GM19328 (cell line): ENCODE data around the gene HJURP.

Source experiments
- ATAC-seq: cut with Tn5 transposase; IDR thresholded peaks from one replicate; pipeline ENCODE4 v1.9.1; 2021; ENCODE audit warnings: mild to moderate bottlenecking, moderate library complexity; ENCODE audit not compliant: unreplicated experiment

HJURP gene

GRCh38 chr2:233816771-233817170, 37.6 kb downstream of the HJURP start:
- ATAC-seq: no peak

GRCh38 chr2:233816334-233816733, 38.0 kb downstream of the HJURP start:
- ATAC-seq: no peak

GRCh38 chr2:233815861-233816260, 38.5 kb downstream of the HJURP start:
- ATAC-seq: no peak

GRCh38 chr2:233814056-233814835, 40.1 kb downstream of the HJURP start:
- no peak for ATAC-seq

DNA sequence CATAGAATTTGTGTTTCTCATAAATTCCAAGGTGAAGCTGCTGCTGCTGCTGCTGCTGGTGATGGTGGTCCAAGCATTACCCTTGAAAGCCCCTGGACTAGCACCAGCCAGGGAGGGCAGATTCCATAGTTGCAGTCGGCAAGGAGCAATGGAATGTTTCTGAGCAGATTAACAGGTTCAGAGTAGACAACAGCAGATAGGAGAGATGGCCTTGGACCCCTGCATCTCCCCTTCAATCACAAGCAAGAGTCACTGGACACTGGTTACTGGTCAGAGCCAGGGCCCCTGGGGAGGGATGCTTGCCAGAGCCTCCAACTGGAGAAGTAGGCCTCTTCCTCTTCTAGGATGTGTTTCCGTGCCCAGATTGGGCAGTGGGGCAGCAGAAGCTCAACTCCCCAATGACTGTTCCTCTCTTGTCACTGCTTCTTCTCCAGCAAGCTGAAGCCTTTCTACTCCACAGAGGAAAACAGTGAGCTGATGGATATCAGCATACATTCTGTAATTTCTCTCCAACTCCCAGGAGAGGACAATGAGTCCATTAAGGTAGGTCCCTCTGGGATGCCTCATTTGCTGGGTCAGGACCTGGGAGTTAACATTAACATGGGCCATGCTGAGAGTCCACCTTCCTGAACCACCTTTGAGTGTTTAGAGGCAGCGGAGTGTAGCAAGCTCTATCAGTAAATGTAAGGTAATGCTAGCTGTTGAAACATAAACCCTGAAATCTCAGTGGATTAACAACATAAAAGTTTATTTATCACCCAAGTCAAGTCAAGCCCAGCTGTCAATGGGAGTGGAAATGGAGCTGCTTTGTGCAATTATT, 40.9 kb downstream of the HJURP start:
- no peak for ATAC-seq

- ATAC-seq: no peak
Measured at GRCh38 chr2:233811732-233812131, 42.6 kb downstream of the HJURP start.

GRCh38 chr2:233811087-233811486, 43.2 kb downstream of the HJURP start:
- ATAC-seq: no peak

GRCh38 chr2:233810385-233810784, 44.0 kb downstream of the HJURP start:
- ATAC-seq: no peak

DNA sequence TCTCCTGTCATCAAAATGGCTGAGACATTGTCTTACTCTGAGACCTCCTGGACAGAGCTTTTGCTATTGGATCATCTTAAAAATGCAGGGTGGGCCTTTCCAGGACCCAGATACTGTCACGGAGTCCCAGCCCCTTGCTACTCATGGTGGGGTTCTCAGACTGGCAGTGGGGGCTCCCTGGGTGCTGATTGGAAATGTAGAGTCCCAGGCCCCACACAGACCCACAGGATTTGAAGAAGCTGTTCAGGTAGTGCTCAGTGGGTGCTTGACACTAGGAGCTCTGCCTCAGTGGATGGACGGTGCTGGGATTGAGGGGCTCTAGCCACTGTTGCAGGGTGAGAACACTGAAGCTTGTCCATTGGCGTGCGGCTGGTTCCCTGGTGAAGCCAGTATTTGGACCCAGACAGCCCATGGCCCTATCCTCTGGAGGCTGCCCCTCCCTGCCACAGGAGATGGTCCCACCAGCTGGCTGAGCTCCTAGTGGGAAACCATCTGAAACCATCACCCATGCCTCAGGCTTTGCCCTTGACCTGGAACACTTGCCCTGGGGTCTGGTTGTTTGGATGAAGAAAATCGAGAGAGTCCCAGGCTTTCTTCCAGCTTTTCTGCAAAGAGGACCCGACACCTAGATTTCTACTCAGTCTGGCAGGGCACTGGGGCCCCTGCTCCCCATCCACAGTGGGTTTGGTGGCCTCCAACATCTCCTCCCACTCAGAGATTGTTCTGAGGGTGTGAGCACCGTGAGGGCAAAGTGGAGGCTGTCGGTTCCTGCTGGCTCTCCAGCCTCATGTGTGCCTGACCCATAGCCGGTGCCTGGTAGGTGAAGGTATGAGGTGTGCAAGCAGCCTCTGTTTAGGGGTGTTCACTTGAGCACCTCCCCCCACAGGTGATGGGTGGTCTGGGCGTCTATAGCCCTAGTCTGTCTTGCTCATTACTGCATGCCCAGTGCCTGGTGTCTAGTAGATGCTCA, 46.1 kb downstream of the HJURP start:
- ATAC-seq: no peak

DNA sequence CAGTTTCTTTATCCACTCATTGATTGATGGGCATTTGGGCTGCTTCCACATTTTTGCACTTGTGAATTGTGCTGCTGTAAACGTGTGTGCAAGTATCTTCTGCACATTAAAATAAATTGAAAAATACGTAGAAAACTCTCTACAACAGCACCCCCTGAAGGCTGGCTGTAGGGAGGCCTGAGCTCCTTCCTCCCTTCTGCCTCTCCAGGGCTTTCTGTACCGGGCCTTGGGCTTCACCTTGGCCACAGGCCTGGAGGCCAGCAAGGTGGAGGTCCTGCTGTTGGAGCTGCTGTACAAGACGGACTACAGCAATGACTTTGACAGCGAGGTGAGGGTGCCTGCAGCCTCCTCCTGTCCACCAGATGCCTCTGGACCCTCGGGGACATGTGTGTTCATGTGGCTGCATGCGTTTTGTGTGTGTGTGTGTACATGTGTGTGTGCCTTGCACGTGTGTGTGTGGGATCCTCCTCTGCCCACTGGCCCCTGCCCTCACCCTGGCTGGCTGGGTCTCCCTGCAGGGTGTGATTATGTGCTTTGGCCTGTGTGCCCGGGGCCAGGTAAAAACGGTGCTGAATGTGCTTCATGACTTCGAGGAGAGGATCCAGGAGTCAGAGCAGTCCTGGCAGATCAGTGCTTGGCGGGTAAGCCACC, 47.0 kb downstream of the HJURP start:
- no peak for ATAC-seq

DNA sequence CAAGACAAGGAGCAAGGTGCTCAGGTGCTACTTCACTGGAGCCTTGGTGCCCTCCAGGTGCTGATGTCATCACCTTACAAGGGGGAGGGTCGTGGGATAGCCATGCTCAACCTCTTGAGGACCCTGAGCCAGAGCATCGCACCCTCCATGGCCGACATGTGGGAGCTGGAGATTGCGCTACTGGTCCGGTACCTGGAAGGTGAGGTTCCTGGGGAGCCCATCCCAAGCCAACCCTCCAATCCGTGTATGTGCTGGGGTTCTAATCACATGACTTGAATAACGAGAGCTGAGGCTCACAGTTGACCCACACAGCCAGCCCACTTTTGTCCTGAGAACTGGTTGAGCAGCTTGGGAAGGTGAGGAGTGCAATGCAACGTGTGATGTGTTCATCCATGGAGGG, 50.3 kb downstream of the HJURP start:
- ATAC-seq: no peak

- no peak for ATAC-seq
Measured at GRCh38 chr2:233803292-233803911, 50.9 kb downstream of the HJURP start.

DNA sequence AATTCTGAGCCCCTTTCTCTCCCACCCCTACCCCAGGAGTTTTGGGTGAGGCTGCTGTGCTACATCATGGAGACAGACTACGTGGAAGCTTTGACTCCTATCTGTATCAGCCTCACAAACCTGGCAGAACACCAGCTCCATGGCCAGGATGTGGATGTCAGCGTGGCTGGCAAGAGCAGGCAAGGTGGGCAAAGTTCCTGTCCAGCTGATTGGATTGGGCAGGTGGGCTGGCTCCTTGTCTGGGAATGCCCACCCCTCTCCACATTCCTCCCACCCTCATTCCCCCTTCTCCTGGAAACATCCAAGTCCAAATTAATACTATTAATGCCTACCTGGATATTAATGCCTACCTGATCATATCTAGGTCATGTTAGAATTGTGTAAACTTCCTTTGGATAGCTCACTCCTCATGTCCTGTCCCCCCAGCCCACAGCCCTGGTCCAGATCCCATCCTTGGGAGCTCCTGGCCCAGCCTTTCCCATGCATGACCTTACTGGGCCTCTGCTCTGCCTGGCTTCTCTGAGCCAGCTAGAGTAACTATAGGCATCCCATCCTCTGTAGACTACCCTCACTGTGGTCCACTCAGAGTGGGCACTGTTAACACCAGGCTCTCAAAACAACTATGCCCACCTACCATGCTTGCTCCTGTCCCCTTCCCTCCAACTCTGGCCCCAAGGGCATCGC, 52.1 kb downstream of the HJURP start:
- no peak for ATAC-seq

- ATAC-seq: no peak
Measured at GRCh38 chr2:233801357-233802131, 52.8 kb downstream of the HJURP start.

GRCh38 chr2:233800208-233800607, 54.1 kb downstream of the HJURP start:
- ATAC-seq: no peak

DNA sequence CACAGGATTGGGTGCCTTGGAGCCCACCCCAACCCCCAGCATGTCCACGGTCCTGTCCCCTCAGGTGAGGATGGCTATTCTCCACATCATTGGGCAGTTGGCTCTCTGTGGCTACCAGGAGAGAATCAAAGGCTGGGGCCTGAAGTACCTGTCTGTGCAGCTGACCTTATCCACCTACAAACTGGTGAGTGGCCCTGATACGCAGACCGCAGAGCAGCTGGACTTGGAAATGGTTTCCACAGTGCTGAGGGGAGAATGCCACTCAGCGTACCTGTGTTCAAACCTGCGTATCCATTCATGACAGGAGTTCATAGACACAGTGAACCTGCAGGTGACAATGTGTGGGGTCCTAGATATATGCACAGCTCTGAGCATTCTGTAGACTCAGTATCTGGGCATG, 54.6 kb downstream of the HJURP start:
- no peak for ATAC-seq

DNA sequence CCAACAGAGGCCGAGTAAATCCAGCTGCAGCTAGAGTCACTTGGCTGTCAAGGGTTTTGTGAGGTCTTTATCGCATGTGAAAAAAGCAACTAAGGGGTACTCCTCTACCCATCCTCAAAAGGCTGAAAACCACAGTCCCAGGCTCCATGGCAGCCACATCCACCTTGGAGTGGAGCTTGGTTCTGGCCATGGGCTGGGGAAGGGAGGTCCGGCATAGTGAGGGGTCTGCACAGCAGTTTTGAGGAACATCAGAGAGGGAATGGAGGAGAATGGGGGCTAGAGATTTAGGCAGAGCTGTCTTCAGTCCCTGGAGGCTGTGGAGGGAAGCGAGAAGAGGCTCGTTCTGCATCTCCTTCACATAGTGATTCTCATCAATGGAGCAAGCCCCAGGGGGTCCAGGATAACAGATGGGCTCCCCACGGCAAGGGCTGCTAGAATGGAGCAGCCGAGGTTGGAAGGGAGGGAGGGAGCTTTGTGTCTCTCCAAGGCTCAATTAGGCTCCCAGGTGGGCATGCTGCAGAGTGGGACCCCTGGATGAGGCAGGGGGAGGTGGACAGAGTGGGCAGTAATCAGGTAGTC, 55.2 kb downstream of the HJURP start:
- ATAC-seq: no peak

DNA sequence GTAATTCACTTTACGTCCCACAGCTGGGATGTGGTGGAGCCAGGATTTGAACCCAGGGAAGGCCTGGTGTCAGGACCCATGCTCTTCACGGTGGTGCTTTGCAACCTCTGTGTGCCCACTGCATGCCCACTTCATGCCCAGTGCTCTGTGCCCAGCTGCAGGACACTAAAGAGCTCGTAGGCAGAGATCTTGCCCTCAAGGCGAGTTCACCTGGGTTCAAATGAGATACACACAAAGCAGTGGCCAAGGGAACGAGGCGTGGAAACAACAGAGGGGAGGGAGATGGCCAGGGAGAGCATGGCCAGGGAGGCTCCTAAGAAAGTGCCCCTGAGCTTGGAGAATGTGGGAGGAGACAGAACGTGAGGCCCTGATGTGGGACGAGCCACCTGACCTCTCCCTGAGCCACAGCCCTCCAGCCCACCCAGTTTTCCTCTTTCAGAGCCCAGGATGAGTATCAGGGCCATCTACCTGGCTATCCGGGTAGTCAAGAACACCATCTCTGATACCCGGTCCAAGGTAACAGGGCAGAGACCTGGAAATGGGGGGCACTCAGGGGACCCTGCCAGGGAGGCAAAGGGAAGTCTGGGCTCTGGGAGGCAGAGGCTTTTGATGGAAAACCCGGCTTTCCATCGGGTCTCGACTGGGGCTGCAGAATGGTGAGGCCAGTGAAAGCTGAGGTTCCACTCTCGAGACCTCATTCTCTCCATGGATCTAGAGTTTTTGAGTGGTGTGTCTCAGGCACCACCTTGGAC, 55.8 kb downstream of the HJURP start:
- ATAC-seq: no peak
